GM19328 (cell line): Measurements from ENCODE around the gene SERPINB1.

Experiments
- ATAC-seq: cut with Tn5 transposase; IDR thresholded peaks from one replicate; pipeline ENCODE4 v1.9.1; 2021; ENCODE audit warnings: mild to moderate bottlenecking, moderate library complexity; ENCODE audit not compliant: unreplicated experiment

The SERPINB1 gene

GRCh38 chr6:2795162-2795561, 46.5 kb downstream of the SERPINB1 start:
- ATAC-seq = no peak

GRCh38 chr6:2794171-2794730, 47.4 kb downstream of the SERPINB1 start:
- no peak for ATAC-seq

GRCh38 chr6:2793534-2794151, 48.0 kb downstream of the SERPINB1 start:
- ATAC-seq = no peak

GRCh38 chr6:2792330-2793110, 49.1 kb downstream of the SERPINB1 start:
- no peak for ATAC-seq

GRCh38 chr6:2791450-2791974, 50.2 kb downstream of the SERPINB1 start:
- ATAC-seq = no peak

GRCh38 chr6:2790588-2791449, 50.8 kb downstream of the SERPINB1 start:
- no peak for ATAC-seq

GRCh38 chr6:2786269-2786668, 55.4 kb downstream of the SERPINB1 start:
- ATAC-seq = no peak

- ATAC-seq = no peak
These were observed 56.7 kb downstream of the SERPINB1 start for GRCh38 chr6:2784930-2785329.

GRCh38 chr6:2784061-2784460, 57.6 kb downstream of the SERPINB1 start:
- no peak for ATAC-seq

- no peak for ATAC-seq
These were observed 58.3 kb downstream of the SERPINB1 start for GRCh38 chr6:2783188-2783963.

GRCh38 chr6:2782825-2783187, 58.9 kb downstream of the SERPINB1 start:
- no peak for ATAC-seq

- ATAC-seq = no peak
These were observed 59.3 kb downstream of the SERPINB1 start for GRCh38 chr6:2782356-2782708.
